DND-41 (cell line): ENCODE measurements around the gene PBX3.

Source experiments
- ATAC-seq: fragments of 200-7000 bp; cut with Tn5 transposase; 3 replicates; pipeline ENCODE4 v1.9.1; 2021; ENCODE audit warnings: low read depth; ENCODE audit not compliant: insufficient read depth
- DNase-seq: peaks from one replicate; pipeline ENCODE4 v3.0.0-alpha.2; 2020
- H2AFZ ChIP-seq: 2 replicates; pipeline ENCODE4 v1.6.0; 2012; ENCODE audit warnings: low read depth, low read length
- H3K27ac ChIP-seq: 2 replicates; pipeline ENCODE4 v1.5.1; 2012; ENCODE audit warnings: low read length, inconsistent platforms
- H3K27me3 ChIP-seq: fragments of 200-600 bp; sonication (generic); 2 replicates; pipeline ENCODE4 v1.6.0; 2012; ENCODE audit warnings: low read length, mild to moderate bottlenecking, inconsistent platforms; ENCODE audit not compliant: insufficient read depth, poor library complexity
- H3K36me3 ChIP-seq: 2 replicates; pipeline ENCODE4 v1.5.1; 2012; ENCODE audit warnings: low read length, inconsistent platforms; ENCODE audit not compliant: insufficient read depth
- H3K4me1 ChIP-seq: 2 replicates; pipeline ENCODE4 v1.5.1; 2012; ENCODE audit warnings: mild to moderate bottlenecking, low read length; ENCODE audit not compliant: insufficient read depth
- H3K4me2 ChIP-seq: 2 replicates; pipeline ENCODE4 v1.6.0; 2012; ENCODE audit warnings: mild to moderate bottlenecking, moderate library complexity, low read length, inconsistent platforms; ENCODE audit not compliant: insufficient read depth
- H3K4me3 ChIP-seq, 2 experiments: fragments of 200-600 bp in 1 of 2; shearing (Covaris generic) in 1 of 2; 2 replicates each; pipeline ENCODE4 v1.5.1; 2012 to 2016; ENCODE audit warnings: inconsistent platforms in 2 of 2, low read length in 2 of 2, mild to moderate bottlenecking in 2 of 2, low read depth in 1 of 2, moderate library complexity in 1 of 2
- H3K79me2 ChIP-seq: 2 replicates; pipeline ENCODE4 v1.6.0; 2012; ENCODE audit warnings: low read length, inconsistent platforms; ENCODE audit not compliant: insufficient read depth
- H3K9ac ChIP-seq: 2 replicates; pipeline ENCODE4 v1.6.0; 2012; ENCODE audit warnings: low read depth, mild to moderate bottlenecking, inconsistent platforms, low read length, moderate library complexity
- H3K9me3 ChIP-seq: 2 replicates; pipeline ENCODE4 v1.5.1; 2012; ENCODE audit warnings: low read length, moderate library complexity, mild to moderate bottlenecking, inconsistent platforms; ENCODE audit not compliant: insufficient read depth, severe bottlenecking
- H4K20me1 ChIP-seq: 2 replicates; pipeline ENCODE4 v1.6.0; 2012; ENCODE audit warnings: low read length; ENCODE audit not compliant: insufficient read depth
- EZH2 ChIP-seq: IDR thresholded peaks from 3 replicates; pipeline ENCODE4 v1.6.1; 2012; ENCODE audit warnings: borderline replicate concordance, low read depth, mild to moderate bottlenecking, moderate library complexity, low read length, inconsistent platforms; ENCODE audit not compliant: severe bottlenecking
- TF ChIP-seq, protein P1 (sequence below): IDR thresholded peaks from 2 replicates; pipeline ENCODE4 v1.5.1; 2012; ENCODE audit warnings: borderline replicate concordance, low read length, moderate library complexity, mild to moderate bottlenecking; ENCODE audit not compliant: poor library complexity, severe bottlenecking; ENCODE audit errors: extremely low read depth

The PBX3 gene

DNA sequence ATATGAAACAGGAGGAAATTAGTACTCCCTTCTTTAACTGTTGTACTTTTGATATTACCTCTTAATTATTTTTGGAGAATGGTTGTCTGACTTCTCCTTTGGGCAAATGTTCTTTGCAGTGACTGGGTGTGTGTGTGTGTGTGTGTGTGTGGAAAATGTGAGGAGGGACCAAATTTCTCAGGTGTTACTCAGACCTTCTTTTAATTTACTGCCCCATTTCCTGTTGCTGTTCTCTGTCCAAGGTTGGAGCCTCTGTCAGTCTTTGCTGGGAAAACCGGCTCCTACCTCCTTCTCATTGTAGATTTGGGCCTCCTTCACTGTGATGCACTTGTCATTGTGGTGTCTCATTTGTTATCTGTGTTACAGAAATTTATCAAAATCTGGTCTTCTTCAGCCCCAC, 68.4 kb downstream of the PBX3 start:
- Histone ChIP-seq H3K4me2 (no peak overlapping the region), H3K4me1 (no peaks in the 10 kb centered on the region)
- ATAC-seq: no peak

DNA sequence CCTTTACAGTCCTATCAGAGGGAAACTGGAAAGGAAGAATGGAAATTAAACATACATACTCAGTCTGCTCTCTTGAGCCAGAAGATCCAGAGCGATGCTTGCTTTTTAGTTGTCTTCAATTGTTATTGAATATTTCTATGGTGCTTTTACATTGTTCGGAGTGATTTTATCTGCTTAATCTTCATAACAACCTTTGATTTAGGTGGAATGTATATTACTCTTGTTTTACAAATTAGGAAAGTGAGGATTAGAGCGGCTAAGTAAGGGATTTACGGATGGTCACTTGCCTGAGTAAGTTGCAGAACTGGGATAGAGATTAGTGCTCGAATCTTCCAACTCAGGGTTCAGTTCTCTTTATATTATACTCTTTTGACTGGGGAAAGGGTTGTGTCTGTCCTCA, 69.1 kb downstream of the PBX3 start:
- no peak overlapping the region for H3K4me2 ChIP-seq
- H2AFZ ChIP-seq: no peak overlapping the region
- no peak for ATAC-seq
- peaks cover 5% of the 10 kb centered on the region; the same call in 1 of the 2 replicates for H4K20me1 ChIP-seq
- H3K36me3 ChIP-seq: no peaks in the 10 kb centered on the region
- no peaks in the 10 kb centered on the region for H3K4me1 ChIP-seq
- H3K9ac ChIP-seq: no peak overlapping the region
- H3K4me3 ChIP-seq: no peak overlapping the region
- H3K9me3 ChIP-seq: no peaks in the 10 kb centered on the region
- TF ChIP-seq, protein P1, sequence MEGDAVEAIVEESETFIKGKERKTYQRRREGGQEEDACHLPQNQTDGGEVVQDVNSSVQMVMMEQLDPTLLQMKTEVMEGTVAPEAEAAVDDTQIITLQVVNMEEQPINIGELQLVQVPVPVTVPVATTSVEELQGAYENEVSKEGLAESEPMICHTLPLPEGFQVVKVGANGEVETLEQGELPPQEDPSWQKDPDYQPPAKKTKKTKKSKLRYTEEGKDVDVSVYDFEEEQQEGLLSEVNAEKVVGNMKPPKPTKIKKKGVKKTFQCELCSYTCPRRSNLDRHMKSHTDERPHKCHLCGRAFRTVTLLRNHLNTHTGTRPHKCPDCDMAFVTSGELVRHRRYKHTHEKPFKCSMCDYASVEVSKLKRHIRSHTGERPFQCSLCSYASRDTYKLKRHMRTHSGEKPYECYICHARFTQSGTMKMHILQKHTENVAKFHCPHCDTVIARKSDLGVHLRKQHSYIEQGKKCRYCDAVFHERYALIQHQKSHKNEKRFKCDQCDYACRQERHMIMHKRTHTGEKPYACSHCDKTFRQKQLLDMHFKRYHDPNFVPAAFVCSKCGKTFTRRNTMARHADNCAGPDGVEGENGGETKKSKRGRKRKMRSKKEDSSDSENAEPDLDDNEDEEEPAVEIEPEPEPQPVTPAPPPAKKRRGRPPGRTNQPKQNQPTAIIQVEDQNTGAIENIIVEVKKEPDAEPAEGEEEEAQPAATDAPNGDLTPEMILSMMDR: no peak
- no peak for TF ChIP-seq EZH2
- DNase-seq: no peak
- no peaks in the 10 kb centered on the region for H3K27me3 ChIP-seq
- H3K27ac ChIP-seq: no peak overlapping the region
- H3K79me2 ChIP-seq: peaks cover 2% of the 10 kb centered on the region; the same call in 1 of the 2 replicates

More for the DNA sequence above, 68.4 kb downstream of the PBX3 start:
- no peak for DNase-seq
- TF ChIP-seq, protein P1: no peak
- TF ChIP-seq EZH2: no peak
- Histone ChIP-seq H3K36me3 (no peaks in the 10 kb centered on the region), H3K27me3 (no peaks in the 10 kb centered on the region), H3K4me3 (no peak overlapping the region), H3K9me3 (no peaks in the 10 kb centered on the region), H3K79me2 (peaks cover 2% of the 10 kb centered on the region; the same call in 1 of the 2 replicates), H2AFZ (no peak overlapping the region), H4K20me1 (peaks cover 5% of the 10 kb centered on the region; the same call in 1 of the 2 replicates), H3K27ac (no peak overlapping the region), H3K9ac (no peak overlapping the region)

DNA sequence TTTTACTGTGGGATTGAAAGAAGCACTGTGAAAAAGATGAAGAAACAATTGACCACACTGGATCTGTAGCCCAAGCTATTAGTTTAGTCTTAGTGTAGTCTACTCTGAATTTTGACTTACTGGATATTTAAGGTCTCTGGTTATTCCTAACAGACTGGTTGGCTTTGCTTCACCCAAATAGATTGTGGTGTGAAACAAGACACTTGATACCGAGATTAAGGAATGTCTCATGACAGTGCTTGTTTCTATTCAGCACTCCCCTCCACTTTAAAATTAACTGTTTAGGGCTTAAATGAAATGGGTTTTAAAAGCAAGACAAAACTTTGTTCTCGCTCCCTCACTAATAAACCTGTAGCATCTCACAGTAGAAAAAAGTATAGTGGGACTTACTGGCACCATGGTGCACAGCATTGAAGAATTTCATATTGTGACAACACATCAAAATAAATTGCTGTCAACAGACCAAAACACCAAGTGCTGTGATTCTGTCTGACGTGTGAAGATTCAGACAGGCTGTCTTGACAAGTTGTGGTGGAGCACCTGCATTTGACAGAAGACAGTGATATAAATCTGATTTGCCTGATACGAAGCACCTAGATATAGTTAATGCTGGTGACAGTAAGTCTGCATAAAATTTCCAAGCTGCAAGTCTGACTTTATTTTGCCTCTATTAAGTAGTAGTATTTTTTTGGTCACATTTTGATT, 73.1 kb downstream of the PBX3 start:
- peaks cover 6% of the 10 kb centered on the region; the same call in 1 of the 2 replicates for H3K79me2 ChIP-seq
- no peak for ATAC-seq

More for the DNA sequence above, 73.1 kb downstream of the PBX3 start:
- H3K27ac ChIP-seq: no peak overlapping the region
- H3K4me2 ChIP-seq: no peak overlapping the region
- TF ChIP-seq EZH2: no peak
- TF ChIP-seq, protein P1: no peak
- no peak for DNase-seq
- no peak overlapping the region for H2AFZ ChIP-seq
- H3K27me3 ChIP-seq: no peaks in the 10 kb centered on the region
- H4K20me1 ChIP-seq: peaks cover 5% of the 10 kb centered on the region; the same call in 1 of the 2 replicates
- H3K9ac ChIP-seq: no peak overlapping the region
- no peaks in the 10 kb centered on the region for H3K36me3 ChIP-seq
- H3K4me3 ChIP-seq: no peak overlapping the region
- peaks cover 14% of the 10 kb centered on the region for H3K4me1 ChIP-seq
- H3K9me3 ChIP-seq: no peaks in the 10 kb centered on the region
